Measurements from ENCODE around the gene GOSR1.
"Not testable (repeated sequence)": the region's sequence is repeated elsewhere in the genome, so short reads cannot be mapped to it uniquely, and the experiment has no call there.

Gene GOSR1

DNA sequence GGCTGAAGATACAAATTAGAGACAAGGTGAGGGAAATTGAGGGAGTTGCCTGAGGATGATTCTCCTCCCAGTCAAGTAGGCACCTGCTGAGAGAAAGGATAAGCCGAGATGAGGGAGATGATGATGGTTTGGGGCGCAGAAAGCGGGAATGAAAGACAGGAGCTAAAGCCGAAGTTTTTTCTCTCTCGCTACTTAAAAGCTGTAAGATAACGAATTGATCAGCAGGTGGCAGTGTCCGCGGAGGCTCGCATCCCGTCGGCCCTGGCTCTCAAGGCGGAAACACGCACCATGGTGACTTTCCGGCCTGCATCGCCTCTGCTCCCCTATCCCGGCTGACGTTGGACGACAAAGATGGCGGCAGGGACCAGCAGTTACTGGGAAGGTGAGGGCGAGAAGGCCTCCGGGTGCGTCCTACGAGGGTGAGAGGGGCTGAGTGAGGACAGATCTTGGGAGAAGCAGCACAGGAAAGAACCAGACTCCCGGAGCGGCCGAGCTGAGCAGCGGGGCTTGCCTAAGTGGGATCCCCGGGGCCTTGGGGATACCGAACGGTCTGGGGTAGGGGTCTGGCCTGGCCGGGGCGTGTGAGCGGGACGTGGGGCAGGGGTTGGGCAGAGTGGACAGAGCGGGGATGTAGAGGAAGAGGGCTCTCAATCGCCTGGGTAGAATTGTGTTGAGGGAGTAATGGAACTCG lies at the start of gene GOSR1:
Gene GOSR1 (plus strand): TSS at position 326 of the 691 bp plus-strand sequence. CDS start 26 bp downstream, at position 352.
- DNase-seq (ENCODE audit: insufficient read length, low spot score) (peak; percentile 97), FAIRE-seq (peak; percentile 97)

DNA sequence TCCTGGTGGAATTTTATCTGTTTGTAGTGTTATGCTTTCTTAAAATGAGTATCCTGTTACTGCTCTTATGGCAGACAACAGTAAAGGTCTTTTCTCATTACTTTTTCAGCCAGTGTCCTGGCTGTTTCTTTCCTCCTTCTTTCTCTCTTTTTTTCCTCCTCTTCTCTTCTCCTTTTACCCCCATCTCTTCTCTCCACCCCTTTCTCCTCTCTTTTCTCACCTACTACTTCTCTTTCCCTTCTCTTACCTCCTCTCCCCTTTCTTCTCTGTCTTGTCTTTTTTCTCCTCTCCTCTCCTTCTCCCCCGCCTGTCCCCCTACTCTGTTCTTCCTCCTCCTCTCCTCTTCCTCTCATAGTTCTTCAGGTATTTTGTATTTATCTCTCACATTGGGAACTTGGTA lies 49.6 kb upstream of the GOSR1 start:
- DNase-seq (ENCODE audit: insufficient read length, low spot score) (no peak), FAIRE-seq (no peak)

DNA sequence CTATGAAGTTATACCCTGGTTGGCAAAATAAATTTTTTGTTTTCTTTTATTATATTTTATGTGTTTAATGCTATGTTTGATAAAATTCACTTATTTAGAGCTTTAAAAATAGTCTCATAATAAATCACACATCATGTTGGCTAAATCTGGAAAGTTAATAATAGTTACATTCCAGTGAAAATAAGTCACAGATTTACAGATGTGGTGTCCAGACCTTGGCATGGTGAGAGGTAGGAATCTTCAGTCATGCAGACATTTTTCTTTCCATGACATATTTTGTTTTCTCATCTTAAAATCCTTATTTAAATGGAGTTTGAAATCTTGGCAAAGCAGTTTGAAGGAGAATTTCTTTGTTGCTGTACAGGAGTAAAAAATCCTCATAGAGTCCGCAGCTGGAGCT lies 48.1 kb upstream of the GOSR1 start:
- DNase-seq (ENCODE audit: insufficient read length, low spot score) (no peak), FAIRE-seq (no peak)

DNA sequence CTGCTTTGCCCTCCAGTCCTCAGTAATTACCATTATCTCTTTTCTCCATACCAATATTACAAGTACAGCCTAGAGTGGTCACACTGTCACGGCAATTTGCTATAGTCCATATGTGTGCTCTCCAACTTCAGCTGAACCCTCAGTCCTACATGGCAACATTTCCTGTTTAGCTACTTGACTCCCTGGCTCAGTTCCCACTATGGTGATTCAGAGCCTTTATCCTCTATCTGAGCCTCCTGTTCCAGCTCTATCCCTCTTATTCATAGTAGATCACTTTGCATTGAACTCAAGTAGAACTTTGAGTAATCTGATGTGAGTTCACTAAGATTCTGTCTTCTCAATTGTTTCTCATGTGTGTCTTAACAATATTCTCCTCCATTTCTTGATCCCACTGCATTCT lies 43.7 kb upstream of the GOSR1 start:
- peak; percentile 48 for FAIRE-seq
- DNase-seq (ENCODE audit: insufficient read length, low spot score): peak; percentile 35

DNA sequence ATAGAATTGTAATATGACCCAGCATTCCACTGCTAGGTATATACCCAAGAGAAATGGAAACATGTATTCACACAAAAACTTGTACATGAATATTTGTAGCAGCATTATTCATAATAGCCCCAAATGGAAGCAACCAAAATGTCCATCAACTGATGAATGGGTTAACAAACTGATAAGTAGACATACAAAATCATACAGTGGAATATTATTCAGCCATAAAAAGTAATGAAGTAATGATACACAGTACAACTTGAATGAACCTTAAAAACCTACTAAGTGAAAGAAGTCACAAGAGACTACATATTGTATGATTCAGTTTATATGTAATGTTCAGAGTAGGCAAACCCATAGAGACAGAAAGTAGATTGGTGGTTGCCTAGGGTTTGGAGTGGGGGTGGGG lies 40.5 kb upstream of the GOSR1 start:
- no peak for DNase-seq (ENCODE audit: insufficient read length, low spot score)
- FAIRE-seq: no peak

DNA sequence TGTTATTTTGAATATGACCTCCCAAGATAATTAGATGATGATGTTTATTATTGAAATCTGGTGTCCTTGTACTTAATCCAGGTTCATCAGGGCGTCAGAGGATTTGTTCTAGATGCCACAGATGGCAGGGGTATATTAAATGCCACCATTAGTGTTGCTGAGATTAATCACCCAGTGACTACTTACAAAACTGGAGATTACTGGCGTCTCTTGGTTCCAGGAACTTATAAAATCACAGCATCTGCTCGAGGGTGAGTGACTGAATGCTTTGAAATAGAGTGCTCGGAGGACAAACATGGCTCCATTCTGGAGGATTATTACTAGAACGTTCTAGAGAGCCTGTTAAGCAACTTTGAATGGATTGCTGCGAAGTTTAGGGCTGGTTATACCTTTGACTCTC lies 33.5 kb upstream of the GOSR1 start:
- FAIRE-seq (no peak), DNase-seq (ENCODE audit: insufficient read length, low spot score) (no peak)

DNA sequence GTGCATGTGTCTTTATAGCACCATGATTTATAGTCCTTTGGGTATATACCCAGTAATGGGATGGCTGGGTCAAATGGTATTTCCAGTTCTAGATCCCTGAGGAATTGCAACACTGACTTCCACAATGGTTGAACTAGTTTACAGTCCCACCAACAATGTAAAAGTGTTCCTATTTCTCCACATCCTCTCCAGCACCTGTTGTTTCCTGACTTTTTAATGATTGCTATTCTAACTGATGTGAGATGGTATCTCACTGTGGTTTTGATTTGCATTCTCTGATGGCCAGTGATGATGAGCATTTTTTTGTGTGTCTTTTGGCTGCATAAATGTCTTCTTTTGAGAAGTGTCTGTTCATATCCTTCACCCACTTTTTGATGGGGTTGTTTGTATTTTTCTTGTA lies 30.6 kb upstream of the GOSR1 start:
- FAIRE-seq; DNase-seq (ENCODE audit: insufficient read length, low spot score): not testable (repeated sequence)

DNA sequence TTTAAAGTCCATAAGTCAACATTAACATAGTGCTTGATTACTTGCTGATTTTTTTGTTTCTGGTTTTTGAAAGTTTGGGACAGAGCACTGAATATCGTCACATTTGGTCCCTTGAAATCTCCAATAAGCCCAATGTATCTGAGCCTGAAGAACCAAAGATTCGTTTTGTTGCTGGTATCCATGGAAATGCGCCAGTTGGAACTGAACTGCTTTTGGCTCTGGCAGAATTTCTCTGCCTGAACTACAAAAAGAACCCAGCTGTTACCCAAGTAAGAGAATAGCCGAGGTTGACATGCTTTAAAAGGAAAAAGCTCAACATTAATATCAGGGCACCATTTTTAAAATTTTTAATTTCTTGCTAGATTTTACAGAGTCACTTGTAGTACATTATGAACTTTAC lies 27.7 kb upstream of the GOSR1 start:
- no peak for DNase-seq (ENCODE audit: insufficient read length, low spot score)
- no peak for FAIRE-seq

DNA sequence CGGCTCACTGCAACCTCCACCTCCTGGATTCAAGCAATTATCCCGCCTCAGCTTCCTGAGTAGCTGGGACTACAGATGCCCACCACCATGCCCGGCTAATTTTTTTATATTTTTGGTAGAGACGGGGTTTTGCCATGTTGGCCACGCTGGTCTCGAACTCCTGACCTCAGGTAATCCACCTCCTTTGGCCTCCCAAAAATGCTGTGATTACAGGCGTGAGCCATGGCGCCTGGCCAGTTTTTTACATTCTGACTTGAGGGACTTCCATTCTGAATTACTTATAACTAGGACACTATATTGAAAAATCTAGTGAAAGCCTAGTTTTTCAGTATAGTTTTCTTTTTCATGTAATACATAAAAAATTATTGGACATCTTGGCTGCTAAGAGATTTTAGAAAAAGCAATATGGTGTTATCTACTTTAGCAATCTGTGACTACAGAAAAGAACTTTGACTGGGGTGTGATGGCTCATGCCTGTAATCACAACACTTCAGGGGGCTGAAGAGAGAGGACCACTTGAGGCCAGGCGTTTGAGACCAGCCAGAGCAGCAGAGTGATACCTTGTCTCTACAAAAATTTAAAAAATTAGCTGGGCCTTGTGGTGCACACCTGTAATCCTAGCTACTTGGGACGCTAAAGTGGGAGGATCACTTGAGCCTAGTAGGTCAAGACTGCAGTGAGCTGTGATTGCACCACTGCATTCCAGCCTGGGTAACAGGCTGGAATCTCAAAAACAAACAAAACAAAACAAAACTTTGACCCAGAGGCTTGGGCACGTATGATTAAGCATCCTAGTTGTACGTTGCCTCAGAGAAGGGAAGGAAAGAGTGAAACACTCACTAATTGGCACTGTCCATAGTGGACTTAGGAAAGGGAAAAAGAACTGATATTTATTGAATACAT lies 26.8 kb upstream of the GOSR1 start:
- DNase-seq (ENCODE audit: insufficient read length, low spot score) (no peak), FAIRE-seq (no peak)

DNA sequence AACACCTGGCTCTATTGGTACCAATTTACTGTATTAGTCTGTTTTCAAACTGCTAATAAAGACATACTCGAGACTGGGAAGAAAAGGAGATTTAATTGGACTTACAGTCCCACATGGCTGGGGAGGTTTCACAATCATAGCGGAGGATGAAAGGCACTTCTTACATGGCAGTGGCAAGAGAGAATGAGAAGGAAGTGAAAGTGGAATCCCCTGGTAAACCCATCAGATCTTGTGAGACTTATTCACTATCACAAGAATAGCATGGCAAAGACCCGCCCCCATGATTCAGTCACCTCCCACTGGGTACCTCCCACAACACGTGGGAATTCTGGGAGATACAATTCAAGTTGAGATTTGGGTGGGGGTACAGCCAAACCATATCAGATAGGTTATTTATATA lies 22.6 kb upstream of the GOSR1 start:
- no peak for DNase-seq (ENCODE audit: insufficient read length, low spot score)
- no peak for FAIRE-seq

DNA sequence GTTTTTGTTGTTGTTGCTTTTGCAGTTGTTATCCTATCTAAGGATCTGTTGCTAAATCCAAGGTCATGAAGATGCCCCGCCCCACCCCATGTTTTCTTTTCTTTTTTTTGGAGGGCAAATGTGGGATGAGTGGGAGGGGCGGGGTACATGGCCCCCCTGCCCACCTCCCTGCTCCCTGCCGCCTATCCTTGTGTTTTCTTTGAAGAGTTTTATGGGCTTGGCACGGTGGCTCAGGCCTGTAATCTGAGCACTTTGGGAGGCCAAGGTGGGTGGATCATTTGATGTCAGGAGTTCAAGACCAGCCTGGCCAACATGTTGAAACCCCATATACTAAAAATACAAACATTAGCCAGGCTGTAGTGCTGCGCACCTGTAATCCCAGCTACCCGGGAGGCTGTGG lies 18.8 kb upstream of the GOSR1 start:
- FAIRE-seq: no peak
- no peak for DNase-seq (ENCODE audit: insufficient read length, low spot score)

DNA sequence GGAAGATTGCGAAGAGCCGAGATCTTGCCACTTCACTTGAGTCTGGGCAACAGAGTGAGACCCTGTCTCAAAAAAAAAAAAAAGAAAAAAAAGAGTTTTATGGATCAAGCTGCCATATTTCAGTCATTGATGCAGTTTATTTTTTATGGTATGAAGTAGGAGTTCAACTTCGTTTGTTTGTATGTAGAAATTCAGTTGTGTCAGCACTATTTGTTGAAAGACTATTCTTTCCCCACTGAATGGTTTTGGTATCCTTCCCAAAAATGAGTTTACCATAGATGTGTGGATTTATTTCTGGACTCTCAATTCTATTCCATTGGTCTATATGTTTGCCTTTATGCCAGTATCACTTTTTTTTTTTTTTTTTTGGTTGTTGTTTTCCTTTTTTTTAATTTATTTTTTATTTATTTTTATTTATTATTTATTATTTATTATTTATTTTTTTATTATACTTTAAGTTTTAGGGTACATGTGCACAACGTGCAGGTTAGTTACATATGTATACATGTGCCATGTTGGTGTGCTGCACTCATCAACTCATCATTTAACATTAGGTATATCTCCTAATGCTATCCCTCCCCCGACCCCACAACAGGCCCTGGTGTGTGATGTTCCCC lies 18.3 kb upstream of the GOSR1 start:
- FAIRE-seq: not testable (repeated sequence)

DNA sequence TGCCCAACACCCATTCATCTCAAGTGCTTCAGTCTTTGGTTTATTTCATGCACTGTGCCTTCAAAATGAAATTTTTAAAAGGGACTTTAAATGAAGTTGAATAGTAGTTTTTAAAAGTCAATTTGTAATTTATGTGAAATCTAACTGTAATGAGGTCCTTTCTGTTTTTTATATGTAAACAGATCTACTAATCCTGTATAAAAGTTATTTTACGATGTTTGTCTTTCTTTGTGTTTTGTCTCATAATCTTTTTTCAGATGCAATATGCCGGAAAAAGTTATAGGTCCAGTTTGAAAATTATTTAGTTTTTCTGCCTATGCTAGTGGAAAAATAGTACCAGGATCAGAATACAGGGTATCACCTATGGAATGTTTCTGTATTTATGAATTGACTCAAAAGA lies 8.7 kb upstream of the GOSR1 start:
- no peak for DNase-seq (ENCODE audit: insufficient read length, low spot score)

More for the DNA sequence above, 18.3 kb upstream of the GOSR1 start:
- not testable (repeated sequence) for DNase-seq (ENCODE audit: insufficient read length, low spot score)

DNA sequence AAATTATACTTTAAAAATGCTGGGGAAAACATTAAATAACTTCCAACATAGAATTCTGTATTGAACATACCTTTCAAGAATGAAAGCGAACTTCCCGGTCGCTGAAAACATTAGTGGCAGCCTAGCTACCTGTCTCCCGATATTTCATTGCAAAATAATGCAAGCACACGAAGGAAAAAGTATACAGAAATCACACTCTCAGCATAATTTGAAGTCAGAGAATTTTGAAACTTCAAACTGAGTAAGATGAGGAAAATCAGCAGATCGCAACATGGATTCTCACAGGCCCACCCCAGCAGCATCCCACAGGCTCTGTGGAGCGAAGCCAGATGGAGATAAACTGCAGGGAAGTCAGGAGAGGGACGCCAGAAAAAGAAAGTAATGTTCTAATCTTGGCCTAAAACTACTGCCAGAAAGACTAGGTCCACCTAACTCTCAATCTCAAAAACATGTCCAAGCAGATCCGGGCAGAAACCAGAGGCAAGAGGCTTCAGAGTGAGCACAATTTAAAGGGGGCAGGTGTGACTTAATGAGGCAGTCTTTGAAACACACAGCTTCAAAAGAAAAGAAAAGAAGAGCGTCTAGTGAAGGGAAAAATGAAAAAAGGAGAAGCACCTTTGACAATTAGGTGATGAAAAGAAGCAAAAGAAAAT lies 4.8 kb upstream of the GOSR1 start:
- FAIRE-seq (no peak), DNase-seq (ENCODE audit: insufficient read length, low spot score) (no peak)

More for the DNA sequence above, 8.7 kb upstream of the GOSR1 start:
- FAIRE-seq: no peak

DNA sequence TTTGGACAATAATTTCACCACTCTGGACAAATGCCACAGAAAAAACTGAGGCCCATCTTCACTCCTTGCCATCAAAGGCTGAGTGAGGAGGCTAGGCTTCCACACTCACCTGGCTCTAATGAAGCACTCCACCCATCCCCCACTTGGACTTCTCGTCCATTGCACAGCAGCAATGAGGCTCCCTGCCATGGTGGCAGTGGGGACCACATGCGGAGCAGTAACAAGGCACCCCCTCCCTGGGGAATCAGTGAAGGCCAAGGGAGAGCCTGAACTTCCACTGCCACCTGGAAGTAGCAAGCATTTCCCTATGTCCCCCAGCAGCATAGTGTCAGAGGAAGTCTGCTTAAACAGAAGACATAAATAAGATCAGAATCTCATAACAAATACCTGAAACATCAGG lies 2.0 kb upstream of the GOSR1 start:
- FAIRE-seq: no peak

DNA sequence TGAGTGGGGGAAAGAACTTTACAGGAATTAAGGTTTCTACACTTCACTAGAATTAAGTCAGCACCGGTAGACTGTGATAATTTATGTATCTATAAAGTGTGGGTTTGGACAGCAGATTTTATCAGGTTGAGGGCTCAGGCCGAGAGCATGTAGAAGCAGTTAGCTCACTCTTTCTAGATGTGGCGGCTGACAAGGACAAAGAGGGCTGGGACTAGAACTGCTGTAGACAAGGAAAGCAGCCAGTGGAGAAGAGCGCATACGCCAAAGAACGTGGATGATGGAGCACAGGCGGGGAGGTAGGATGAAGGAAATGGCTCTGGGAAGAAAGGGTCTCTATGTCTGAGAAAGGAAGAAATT lies 504 bp upstream of the GOSR1 start:
- no peak for DNase-seq (ENCODE audit: insufficient read length, low spot score)
- FAIRE-seq: no peak

More for the DNA sequence above, 2.0 kb upstream of the GOSR1 start:
- no peak for DNase-seq (ENCODE audit: insufficient read length, low spot score)

DNA sequence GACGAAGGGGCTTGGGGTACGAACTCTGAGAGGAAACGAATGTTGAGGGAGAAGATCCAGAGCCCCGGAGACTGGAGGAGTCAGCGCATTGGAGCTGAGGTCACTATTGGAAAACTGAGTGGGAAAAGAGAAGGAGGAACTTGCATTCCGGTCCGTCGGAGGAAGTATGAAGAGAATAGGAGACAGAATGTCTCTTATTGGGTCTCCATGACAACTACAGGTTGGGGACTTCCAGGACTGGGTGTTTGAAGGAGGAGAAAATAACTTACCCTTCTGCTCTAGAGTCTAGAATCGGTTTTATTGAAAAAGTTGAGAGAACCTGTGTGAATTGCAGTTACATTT lies 537 bp downstream of the GOSR1 start:
- no peak for DNase-seq (ENCODE audit: insufficient read length, low spot score)
- no peak for FAIRE-seq

DNA sequence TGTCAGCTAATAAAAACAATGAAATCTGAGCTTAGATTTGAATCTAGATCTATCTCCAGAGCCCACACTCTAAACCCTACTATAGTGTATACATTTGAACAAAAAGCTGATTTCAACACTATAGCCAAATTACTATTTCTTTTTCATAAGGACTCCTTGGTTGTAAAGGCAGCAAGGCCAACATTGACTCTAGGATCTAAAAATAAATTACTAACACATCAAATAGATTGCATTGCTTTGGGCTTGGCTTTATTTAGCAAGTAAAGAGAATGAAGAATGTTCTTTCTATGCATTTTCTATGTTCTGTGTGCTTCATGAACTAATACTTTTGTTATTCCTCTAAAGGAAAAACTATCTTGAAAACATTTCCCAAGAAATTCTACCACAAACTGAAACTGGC lies 5.3 kb downstream of the GOSR1 start:
- no peak for DNase-seq (ENCODE audit: insufficient read length, low spot score)
- FAIRE-seq: no peak

DNA sequence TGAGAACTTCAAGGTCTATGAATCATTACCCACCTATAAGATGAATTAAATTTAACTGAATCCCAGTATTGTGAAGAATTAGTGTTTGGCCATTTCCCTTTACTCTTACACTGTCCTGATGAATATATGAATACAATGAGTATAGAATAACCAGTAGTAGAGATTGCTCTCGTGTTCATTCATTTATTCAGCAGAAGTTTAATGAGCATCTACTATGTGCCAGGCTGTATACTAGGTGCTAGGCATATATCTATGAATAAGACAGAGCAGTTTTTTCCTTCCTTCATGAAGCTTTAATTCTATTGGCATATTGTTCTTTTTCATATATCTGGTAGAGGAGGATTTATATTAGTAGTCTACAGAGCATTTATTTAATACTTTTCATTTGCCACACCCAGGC lies 6.0 kb downstream of the GOSR1 start:
- DNase-seq (ENCODE audit: insufficient read length, low spot score) (no peak), FAIRE-seq (no peak)

DNA sequence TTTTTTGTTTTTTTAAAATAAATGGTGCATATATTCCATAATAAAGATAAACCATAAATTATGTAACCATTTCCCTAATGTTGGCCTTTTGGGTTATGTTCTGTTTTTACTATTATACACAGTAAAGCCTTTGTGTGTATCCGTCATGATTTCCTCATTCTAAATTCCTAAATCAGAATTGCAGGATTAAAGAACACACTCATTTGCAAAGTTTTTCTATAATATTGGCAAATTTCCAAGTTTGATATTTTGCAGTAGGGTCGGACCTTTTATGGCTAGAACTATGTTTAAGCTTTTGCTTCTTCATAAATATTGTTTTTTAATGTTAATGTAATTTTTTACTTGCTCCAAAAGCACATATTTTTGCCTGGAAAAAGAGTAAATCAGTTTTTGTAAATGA lies 16.6 kb downstream of the GOSR1 start:
- DNase-seq (ENCODE audit: insufficient read length, low spot score) (no peak), FAIRE-seq (no peak)

DNA sequence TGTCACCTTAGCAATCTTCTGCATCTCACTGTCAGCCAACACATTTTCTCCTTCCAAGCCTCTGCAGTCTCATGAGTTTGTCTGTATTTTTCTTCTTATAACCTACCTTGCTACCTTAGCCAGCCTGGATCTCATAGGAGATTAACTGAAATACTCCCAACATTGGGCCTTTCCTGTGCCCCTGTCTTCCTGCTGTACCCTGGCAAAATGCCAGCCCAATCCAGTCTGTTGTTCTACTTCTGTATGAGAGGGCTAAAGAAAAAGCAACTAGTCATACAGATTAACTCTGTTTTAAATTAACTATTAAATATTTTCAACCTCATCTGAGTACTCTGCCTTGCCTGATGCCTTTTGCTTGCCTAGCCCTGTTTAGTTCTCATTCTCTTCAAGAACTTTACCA lies 18.4 kb downstream of the GOSR1 start:
- DNase-seq (ENCODE audit: insufficient read length, low spot score) (no peak), FAIRE-seq (no peak)
